Stimulated activated CD8-positive, alpha-beta memory T cell treated with anti-CD3 and anti-CD28 coated beads, Interleukin-4, amount 100 ng/mL, for 4 hours (primary cell): ENCODE data around the gene MINDY2.
"Not testable (repeated sequence)": the region's sequence is repeated elsewhere in the genome, so short reads cannot be mapped to it uniquely, and the experiment has no call there.

Experiments used
- DNase-seq, 2 donors: peaks; one replicate each; pipeline ENCODE4 v3.0.0-alpha.2; 2020; ENCODE audit warnings: low read depth in 2 of 2, low spot score in 1 of 2

MINDY2 gene

GRCh38 chr15:58823267-58823666, 52.2 kb downstream of the MINDY2 start:
- DNase-seq = not testable (repeated sequence)

GRCh38 chr15:58830556-58830955, 59.5 kb downstream of the MINDY2 start:
- no peak for DNase-seq

GRCh38 chr15:58833681-58834426, 62.8 kb downstream of the MINDY2 start:
- not testable (repeated sequence) for DNase-seq

- no peak for DNase-seq
These were observed 68.4 kb downstream of the MINDY2 start for GRCh38 chr15:58839485-58839884.

- DNase-seq = no peak
These were observed 68.9 kb downstream of the MINDY2 start for GRCh38 chr15:58840048-58840447.

- no peak for DNase-seq
These were observed 71.8 kb downstream of the MINDY2 start for GRCh38 chr15:58842713-58843396.

- not testable (repeated sequence) for DNase-seq
These were observed 80.1 kb downstream of the MINDY2 start for GRCh38 chr15:58851205-58851604.

GRCh38 chr15:58852347-58852746, 81.2 kb downstream of the MINDY2 start:
- no peak for DNase-seq

GRCh38 chr15:58854593-58854992, 83.5 kb downstream of the MINDY2 start:
- no peak for DNase-seq

- no peak for DNase-seq
These were observed 85.0 kb downstream of the MINDY2 start for GRCh38 chr15:58856086-58856485.

GRCh38 chr15:58856621-58857020, 85.5 kb downstream of the MINDY2 start:
- DNase-seq = not testable (repeated sequence)

- DNase-seq = no peak
These were observed 91.2 kb downstream of the MINDY2 start for GRCh38 chr15:58862326-58862725.

- DNase-seq = no peak
These were observed 93.7 kb downstream of the MINDY2 start for GRCh38 chr15:58864602-58865424.

- no peak for DNase-seq
These were observed 94.4 kb downstream of the MINDY2 start for GRCh38 chr15:58865425-58865880.

- no peak for DNase-seq
These were observed 96.8 kb downstream of the MINDY2 start for GRCh38 chr15:58867926-58868325.

GRCh38 chr15:58870451-58870850, 99.3 kb downstream of the MINDY2 start:
- DNase-seq = no peak

- no peak for DNase-seq
These were observed 102.2 kb downstream of the MINDY2 start for GRCh38 chr15:58873267-58873666.

- no peak for DNase-seq
These were observed 104.2 kb downstream of the MINDY2 start for GRCh38 chr15:58875343-58875742.

- DNase-seq = no peak
These were observed 105.4 kb downstream of the MINDY2 start for GRCh38 chr15:58876306-58877106.

- DNase-seq = no peak
These were observed 107.1 kb downstream of the MINDY2 start for GRCh38 chr15:58877999-58878825.
